Left hindlimb (tissue), 1 donor: ENCODE results near the gene CUL5.

Experiments used
- DNase-seq: peaks from one replicate; pipeline ENCODE4 v3.0.0-alpha.2; 2018

Gene CUL5

GRCh38 chr11:108008656-108009496 is at the start of gene CUL5:
TSS of gene CUL5 (plus strand) at chr11:108008898. CDS start at chr11:108009349, 451 bp downstream.
- DNase-seq, result peak; percentile 93

GRCh38 chr11:107961480-107961879 is 47.2 kb upstream of the CUL5 start:
- no peak for DNase-seq

GRCh38 chr11:107962181-107962580 is 46.5 kb upstream of the CUL5 start:
- no peak for DNase-seq

GRCh38 chr11:107963091-107963490 is 45.6 kb upstream of the CUL5 start:
- no peak for DNase-seq

GRCh38 chr11:107969219-107969618 is 39.5 kb upstream of the CUL5 start:
- DNase-seq, result no peak

- DNase-seq, result no peak
Observed at GRCh38 chr11:107970049-107970448, 38.6 kb upstream of the CUL5 start.

- no peak for DNase-seq
Observed at GRCh38 chr11:107973641-107974040, 35.1 kb upstream of the CUL5 start.

- DNase-seq, result no peak
Observed at GRCh38 chr11:107988397-107989158, 20.1 kb upstream of the CUL5 start.

GRCh38 chr11:107991868-107992414 is 16.8 kb upstream of the CUL5 start:
- DNase-seq, result no peak

- DNase-seq, result no peak
Observed at GRCh38 chr11:107996006-107996776, 12.5 kb upstream of the CUL5 start.

GRCh38 chr11:107998761-107999160 is 9.9 kb upstream of the CUL5 start:
- no peak for DNase-seq

- DNase-seq, result no peak
Observed at GRCh38 chr11:107999759-108000455, 8.8 kb upstream of the CUL5 start.

- DNase-seq, result no peak
Observed at GRCh38 chr11:108002476-108002875, 6.2 kb upstream of the CUL5 start.

GRCh38 chr11:108003623-108004022 is 5.1 kb upstream of the CUL5 start:
- DNase-seq, result no peak

GRCh38 chr11:108007819-108008218 is 879 bp upstream of the CUL5 start:
- no peak for DNase-seq

- no peak for DNase-seq
Observed at GRCh38 chr11:108009497-108010370, 1.0 kb downstream of the CUL5 start.

- DNase-seq, result no peak
Observed at GRCh38 chr11:108012139-108012725, 3.5 kb downstream of the CUL5 start.

- no peak for DNase-seq
Observed at GRCh38 chr11:108016647-108017046, 7.9 kb downstream of the CUL5 start.

GRCh38 chr11:108018708-108019107 is 10.0 kb downstream of the CUL5 start:
- DNase-seq, result no peak

- no peak for DNase-seq
Observed at GRCh38 chr11:108019870-108020540, 11.3 kb downstream of the CUL5 start.
